Stimulated activated CD4-positive, alpha-beta T cell treated with anti-CD3 and anti-CD28 coated beads, TNF-alpha, amount 100 ng/mL, for 1 hour (primary cell): ENCODE data around the gene ERG.

ENCODE experiments used
- DNase-seq, 3 donors: peaks; one replicate each; pipeline ENCODE4 v3.0.0-alpha.2; 2020; ENCODE audit warnings: low read depth in 3 of 3, low spot score in 1 of 3

ERG gene

DNA sequence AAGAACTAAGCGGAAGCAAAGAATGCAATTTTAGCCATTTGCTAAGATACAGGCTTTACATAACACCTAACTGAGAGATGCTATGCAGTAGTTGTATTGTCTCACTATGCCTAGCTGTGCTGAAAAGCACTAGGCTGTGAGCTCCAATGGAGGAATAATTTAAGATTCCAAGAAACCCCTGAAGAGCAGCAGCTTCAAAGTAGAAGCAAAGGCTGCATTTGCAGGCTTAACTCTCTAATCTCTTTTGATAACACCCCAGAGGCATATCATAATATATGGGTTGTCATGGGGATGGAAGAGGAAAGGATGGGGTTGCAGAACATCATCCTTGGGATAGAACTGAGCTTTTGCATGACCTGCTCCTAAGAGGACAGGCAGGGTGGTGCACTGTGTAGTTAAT is 102.0 kb downstream of the ERG start:
- DNase-seq = no peak

DNA sequence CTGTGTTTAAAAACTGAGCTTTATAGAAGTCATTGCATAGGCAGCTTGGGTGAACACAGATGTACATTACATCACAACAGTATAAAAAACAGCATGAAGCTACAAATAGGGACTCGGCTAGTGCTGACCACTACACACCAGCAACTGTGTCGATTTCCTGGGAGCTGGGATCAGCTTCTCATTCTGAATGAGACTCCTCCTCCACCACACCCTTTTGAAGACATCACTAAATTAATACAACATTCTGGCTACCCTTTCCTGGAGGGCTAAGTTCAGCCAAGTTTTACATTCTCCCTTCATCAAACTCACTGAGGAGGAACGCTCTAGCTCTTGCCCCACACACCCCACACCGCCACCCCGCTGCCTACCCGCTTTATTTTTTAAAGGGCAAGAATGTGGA is 102.7 kb downstream of the ERG start:
- no peak for DNase-seq

DNA sequence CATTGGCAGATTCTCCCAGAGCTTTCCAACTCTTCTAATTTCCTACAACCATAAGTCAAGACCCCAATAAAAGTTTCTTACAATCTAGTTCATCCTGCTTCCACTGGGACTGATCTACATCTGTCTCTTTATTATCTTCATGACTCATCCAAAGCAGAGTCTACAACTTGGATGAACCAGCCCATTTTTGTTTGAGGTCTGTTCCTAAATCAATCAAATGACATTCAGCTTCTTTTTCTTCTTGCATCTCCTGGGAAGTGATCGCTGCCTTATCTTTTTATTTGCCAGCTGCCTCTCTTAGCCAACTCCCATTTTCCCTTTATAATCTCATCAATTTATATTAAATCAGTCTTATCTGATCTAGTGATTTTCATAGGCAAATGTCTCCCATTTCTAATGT is 105.6 kb downstream of the ERG start:
- DNase-seq = no peak

DNA sequence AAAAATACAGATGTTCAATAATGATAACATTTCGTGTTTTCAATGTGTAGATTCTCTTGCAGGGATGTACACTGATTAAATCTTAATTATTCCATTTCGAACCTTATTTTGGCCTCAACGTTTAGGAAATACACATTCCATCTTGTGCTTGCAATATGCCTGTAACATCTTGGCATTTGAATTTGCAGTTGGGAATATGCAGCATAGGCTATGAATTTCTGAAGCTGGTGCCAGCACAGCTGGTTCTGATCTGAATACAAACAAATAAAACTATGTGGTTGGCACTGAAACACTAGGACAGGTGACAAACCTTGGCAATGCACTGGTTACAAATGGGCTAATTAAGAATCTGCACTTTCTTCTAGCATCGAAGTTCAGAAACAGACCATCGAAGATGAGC is 108.4 kb downstream of the ERG start:
- DNase-seq = no peak

DNA sequence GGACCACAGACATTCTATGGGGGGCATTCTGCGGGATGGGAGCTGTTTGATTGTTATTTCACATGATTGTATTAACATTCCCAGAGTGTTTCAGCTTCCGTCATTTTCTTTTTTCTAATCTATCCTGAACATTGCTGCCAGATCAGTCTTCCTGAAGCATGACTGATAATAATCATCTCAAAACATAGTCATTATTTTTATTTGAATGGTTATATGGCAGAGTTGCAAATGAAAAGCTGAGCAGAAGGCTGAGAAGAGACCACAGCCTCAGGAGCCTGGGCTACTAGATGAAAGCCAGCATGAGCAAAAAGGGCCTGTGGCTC is 109.0 kb downstream of the ERG start:
- DNase-seq = no peak

DNA sequence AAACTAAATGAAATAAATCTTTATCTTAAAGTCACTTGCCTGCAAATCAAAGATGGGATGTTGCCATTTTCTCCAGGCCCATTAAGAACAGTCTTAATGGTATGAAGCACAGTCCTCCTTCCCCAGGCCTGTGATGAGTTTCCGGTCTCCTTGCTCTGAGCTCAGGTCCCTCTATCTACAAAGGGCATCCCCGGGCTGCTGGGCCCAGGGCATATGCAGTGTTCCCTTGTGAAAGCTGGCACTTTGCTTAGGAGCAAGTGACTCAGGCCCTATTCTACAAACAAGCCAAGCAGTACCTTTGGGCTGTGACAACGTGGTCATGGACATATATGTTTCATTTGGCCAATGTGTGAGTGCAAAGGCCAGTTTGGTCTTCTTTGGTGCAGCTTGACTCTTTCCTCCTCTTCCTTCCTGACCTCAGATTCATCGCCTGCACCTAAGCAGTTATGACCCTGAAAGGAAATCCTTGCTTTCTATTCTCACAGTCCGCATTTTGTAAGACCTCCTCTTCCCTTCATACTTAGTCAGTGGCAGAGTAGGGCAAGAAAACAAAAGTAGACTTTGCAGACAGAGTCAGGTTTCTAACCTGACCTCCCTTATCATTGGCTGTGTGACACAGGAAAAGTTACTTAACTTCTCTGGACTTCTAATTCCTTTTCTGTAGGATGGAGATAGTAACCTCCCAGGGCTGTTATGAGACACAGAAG is 109.5 kb downstream of the ERG start:
- no peak for DNase-seq

DNA sequence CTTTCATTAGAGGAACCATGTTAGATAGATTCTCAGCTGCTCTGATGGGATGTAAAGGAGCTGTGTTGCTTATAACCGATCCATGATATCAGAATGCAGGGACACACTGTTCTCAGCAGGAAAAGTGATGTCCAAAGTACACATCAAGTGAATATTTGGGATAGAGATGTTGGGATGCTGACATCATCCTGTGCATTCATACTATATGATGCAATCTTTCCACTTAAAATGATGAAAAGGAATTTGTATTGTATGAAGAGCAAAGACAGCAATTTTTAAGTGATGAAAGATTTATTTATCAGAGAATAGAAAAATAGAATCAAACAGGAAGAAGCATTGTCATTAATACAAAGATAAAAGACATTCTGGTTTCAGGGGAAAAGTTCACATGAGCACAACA is 110.1 kb downstream of the ERG start:
- DNase-seq = no peak

DNA sequence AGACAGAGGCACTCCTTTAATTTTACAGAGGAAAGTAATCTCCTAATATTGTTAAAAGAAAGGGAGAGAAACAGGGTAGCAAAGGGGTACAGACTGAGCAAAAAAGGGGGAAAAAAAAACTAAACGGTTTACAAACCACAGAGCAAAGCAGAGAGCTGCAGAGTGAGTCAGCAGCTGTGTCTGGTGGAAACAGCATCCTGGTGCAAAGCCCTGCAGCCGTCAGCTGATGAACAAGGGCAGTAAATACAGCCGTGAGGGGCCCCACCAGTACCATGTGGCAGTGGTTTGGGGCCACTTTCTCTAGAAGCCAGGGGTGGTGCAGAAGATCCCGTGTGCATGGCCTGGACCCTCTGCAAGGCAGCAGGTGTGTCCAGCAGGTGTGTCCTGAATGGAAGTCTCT is 111.3 kb downstream of the ERG start:
- no peak for DNase-seq

DNA sequence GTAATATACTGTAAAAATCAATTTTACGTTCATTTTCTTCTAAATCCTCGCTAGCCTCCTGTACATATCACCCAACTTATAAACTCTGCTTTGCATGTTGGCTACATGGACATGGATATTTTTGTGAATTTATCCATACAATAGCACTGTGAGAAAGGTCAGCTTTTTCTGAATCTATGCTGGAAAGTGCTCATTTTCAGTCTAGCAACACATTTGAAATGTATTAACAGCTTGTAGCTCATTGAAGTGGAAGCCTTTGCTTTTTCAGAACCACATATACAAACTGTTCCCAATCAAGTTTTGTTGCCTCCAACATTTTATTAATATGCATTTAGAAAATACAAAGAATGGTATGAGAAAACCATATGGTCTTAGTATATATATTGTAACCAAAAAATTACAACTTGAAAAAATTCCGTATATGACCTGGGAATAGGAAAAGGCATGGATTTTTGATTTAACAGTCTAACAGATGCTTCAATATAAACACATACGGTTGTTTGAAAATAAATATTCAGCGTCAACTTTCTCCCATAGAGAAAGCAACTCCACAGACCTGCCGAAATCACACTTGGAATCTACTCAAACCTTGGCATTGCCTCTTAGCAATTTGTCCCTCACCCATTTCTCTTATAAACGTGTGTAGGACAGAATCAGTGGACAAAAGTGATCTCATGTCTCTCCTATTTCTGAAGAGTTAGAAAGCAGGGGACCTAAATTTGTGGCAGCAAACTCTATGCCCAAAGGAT is 112.7 kb downstream of the ERG start:
- DNase-seq = no peak

DNA sequence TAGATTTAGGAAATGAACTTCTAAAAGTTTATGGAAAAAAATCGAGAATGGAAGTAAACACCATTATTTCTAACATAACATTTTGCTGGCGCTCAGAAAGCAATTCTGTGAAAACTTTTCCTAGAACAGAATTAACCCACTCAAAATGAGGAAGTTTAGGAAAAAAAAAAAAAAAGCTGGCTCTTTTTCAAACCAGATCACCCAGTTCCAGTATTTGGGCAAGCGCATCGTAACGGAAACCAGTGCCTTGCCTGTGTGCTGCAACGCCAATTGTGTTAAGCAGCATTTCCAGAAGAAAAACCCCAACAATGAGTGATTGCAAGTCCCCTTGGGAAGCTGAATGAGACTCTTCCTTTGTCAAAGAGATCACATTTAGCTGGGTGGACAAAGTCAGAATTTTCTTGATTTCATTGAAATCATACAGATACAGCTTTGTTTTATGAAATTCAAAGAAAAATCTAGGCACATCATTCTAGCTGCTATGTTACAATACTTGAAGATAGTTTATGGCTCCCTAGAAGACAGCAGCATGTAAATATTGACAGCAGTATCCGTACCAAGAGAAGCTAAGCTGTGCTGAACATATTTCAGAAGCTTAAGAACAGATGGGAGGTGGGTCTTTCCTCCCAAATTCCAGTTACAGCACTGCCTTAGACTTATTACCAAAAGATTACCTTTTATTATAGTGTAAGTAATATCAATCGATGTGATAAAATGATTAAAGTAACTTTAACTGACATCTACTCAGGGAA is 113.4 kb downstream of the ERG start:
- DNase-seq = no peak

DNA sequence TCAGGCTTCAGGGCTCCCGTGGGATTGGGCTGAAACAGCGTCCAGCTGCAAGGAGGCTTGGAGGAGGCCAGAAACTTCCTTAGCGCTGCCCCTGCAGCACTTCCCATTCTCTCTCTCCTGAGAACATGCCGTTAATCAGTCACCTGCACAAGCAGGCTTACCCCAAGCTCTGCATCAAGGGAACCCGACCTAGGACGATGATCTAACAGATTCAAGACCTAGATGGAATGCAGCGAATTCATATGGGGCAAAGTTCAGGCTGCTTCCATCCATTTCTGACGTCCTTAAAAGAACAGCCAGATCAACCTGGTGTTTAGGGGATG is 114.1 kb downstream of the ERG start:
- DNase-seq = no peak

DNA sequence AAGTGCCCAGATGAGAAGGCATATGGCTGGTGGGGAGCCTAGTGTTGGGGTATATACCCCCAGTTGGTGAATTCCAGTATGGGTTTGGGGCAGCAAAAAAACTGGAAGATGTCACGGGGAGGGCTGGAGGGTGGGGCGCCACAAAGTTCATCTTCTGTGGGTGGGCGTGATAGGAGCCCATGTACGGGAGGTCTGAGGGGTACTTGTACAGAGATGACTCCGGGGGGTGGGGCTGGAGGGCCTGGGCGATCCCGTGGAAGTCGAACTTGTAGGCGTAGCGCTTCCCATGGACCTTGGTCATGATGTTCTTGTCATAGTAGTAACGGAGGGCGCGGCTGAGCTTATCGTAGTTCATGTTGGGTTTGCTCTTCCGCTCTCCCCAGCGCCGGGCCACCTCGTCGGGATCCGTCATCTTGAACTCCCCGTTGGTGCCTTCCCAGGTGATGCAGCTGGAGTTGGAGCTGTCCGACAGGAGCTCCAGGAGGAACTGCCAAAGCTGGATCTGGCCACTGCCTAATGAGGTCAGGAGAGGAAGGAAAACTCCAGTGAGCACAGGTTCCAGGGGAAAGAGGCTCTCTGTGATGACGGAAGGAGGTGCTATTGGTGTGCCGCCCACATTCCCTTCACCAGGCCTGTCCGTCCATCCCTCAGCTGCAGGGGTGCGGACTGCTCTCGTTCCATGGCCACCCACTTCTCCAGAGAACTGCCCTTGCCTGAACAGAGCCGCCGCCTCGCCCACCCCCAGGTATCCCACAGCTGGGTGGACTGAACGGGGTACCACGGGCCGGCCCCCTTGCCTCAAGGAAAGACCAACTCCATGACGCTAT is 114.7 kb downstream of the ERG start:
- DNase-seq = no peak

DNA sequence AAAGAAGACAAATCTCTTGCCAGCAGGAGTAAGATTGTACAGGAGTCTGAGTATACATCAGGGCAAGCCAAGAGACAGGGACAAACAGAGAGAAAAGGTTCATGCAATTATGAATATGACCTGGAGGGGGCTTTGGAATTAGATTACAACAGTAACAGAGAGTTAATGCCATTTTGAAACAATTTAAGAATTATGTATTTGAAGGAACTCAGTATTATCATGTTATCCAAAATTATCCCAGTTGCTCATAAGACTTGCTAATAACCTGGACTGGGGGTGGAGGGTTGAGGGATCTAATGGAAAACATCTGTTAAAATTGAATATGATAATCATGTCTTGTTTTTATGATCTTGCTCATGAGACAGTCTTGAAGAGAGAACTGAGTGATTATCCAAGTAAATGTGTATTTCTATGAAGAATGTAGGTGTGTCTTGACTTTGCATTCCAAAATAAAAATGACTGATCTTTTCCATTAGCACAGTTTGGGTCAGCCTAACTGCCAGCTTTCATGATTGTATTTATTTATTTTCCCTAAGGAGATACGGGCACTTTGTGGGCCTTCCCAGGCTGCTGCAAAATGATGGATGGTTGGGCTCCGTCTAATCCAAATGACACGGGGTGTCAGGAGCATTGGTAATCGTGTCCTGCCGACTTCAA is 117.7 kb downstream of the ERG start:
- DNase-seq = no peak

DNA sequence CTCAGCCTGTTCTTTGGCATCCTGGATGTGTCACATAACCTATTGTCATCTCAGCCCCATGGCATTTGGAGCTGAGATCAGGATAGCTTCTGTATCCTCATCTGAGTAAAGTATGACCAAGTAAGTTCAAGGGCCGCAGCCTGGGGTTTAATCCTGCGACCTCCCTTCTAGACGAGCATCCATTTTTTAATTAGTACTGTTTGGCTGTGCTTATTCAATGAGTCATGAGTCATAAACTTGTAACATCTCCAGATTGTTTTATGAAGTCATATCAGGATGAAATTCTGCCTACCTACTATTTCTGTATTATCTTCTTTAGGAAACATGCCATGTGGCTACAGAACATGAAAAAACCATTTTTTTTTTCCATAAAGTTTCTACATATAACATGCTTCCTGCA is 119.1 kb downstream of the ERG start:
- DNase-seq = no peak

DNA sequence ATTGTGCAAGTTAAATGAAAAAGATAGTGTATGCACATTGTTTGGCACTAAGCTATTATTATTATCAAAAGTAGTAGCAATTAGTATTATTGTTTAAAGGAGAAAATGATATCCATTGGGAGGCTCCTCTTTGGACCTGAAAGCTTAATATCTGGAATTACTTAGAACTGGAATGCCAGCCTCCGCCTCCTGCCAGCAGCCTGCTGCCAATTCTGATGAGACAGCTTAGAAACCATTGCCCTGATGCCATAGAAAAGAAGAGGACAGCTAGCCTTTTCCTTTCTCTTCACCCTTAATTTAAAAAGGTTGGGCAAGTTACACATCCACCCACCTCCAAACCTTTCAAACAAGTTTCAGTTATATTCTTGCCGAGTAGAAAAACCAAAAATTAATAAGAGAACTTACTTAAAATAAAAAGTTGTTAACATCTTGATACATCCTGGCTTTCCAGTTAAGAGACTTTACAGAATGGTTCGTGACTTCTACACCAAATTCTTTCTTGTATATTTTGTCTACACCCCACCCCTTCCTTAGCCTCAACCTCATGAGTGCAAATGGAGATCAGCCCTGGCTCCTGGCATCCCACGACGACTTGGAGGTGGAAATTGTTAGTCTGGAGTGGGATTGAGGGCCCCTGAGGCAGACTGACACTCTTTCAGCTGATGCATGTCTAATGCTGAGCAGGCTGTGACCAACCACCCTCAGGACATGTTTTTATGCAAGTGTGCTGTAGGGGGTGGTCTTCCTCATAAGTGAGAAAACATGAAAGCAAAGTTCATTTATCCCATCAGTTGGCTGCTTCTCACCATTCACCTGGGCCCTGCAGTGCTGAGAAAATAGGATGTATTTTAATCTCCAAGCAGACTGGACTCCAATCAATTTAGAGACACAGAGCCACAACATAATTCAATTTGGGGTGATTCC is 120.8 kb downstream of the ERG start:
- no peak for DNase-seq

DNA sequence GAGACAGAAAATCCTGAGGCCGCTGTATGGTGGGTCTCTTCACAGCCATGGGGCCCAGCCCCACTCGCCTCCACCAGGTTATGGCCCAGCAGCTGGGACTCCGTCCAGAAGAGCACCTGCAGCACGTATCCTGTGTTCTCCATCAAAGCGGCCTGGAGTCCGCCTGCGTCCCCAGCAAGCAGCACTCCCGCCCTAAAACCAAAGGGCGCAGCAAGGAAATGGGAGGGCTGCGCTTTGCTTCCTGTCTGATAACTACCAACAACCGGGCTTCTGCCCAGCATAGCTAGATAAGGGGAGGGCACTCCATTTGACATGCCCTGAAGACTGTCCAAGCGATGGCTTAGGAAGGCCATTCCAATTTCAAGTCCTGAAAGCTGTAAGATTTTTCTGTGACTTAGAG is 121.6 kb downstream of the ERG start:
- DNase-seq = no peak

DNA sequence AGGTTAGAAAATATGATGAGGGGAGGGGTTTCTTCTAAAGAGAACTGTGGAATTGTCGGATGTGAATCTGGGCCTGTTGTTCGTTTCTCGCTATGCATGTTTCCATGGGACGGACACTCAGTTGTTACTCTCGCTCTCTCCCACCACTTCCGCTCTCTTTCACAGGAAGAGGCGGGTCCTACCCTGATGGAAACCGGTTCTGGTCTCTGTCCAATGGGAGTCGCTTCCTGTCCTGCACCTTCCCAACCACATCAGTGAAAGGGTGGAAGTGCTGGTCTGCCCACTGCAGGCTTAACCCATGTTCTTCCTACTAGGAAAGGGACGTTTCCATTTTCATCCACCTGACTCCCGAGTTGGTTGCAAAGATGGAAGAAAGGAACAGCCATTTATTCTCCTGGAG is 122.0 kb downstream of the ERG start:
- no peak for DNase-seq

DNA sequence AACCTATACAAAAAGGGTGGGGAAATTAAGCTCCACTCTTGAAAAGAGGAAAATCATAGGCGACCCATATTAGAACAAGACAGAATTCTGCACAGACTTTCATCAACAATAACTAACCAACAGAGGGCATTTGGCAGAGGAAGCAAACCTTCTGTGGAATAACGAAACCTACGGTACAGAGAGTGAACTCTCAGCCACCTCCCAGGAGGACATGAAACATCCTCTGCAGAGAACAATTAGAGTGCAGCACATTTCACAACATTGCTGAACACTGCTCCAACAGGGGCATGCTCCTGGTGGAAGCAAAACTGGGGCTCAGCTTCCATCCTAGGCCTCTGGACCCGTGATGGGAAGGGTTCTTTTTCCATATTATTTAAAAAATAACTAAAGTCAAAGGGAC is 130.6 kb downstream of the ERG start:
- DNase-seq = no peak

DNA sequence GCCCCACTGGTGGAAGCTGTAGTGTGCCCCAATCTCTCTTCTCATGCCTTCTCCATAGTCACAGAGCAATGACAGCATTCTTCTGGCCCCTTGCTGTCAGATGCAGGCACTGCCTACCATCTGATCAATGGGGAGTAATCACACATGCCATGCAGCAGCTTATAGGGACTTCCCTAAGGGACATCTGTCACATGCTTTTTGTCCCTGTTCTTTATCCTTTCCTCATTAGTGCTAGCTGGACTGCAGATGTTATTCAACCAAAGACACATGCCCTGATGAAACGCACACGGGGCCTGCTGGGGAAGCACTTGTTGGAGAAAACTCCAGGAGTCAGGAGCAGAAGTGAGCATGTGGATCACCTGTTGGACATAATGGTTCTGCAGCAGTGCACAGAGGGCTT is 132.8 kb downstream of the ERG start:
- no peak for DNase-seq

DNA sequence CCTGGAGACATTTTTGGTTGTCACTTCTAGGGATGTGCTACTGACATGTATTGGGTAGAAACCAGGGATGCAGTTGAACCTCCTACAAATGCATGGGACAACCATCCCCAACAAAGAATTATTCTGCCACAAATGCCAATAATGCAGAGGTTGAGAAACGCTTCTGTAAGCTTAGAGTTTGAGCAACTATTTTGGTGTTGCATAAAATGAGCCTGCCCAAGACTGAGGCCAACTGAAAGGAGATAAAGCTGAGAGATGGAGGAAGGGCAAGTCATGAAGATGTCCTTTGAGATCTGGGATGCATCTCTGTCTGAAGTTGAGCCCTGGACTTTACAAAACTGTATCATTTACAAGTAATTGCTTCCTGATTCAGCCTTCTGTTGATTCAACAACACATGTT is 134.6 kb downstream of the ERG start:
- DNase-seq = no peak
